K562 (cell line): ENCODE measurements around the gene ZNF384. TPM values are rescaled to one million over a fixed set of nuclear protein-coding genes. Genes with fewer than 3 reads are reported as not detected.

Source experiments
- ARID3B ChIP-seq: fragments of 250-450 bp; sonication (Bioruptor Pico); IDR thresholded peaks from 2 replicates; pipeline ENCODE4 v1.4.0; 2020; ENCODE audit warnings: borderline replicate concordance
- ARNT ChIP-seq, 2 experiments: fragments of 450-650 bp; IDR thresholded peaks; 2 replicates each; pipeline ENCODE4 v1.6.1; 2016; ENCODE audit warnings: mild to moderate bottlenecking in 1 of 2
- BRD4 ChIP-seq: fragments of 200-600 bp; sonication (generic); IDR thresholded peaks from 2 replicates; pipeline ENCODE4 v1.6.1; 2017; ENCODE audit warnings: inconsistent platforms
- CEBPB ChIP-seq: fragments of 450-650 bp; IDR thresholded peaks from 2 replicates; pipeline ENCODE4 v1.6.1; 2016; ENCODE audit warnings: missing genetic modification characterization, missing compliant biosample characterization
- DDX20 ChIP-seq: fragments of 450-650 bp; IDR thresholded peaks from 2 replicates; pipeline ENCODE4 v1.6.1; 2016; ENCODE audit warnings: missing genetic modification characterization, low read depth, mild to moderate bottlenecking, missing compliant biosample characterization, moderate library complexity
- FOXO4 ChIP-seq: fragments of 450-650 bp; formaldehyde crosslinking; IDR thresholded peaks from 2 replicates; pipeline ENCODE4 v1.4.0; 2020; ENCODE audit warnings: mild to moderate bottlenecking, moderate library complexity
- GABPA ChIP-seq: fragments of 200-800 bp; sonication (Bioruptor generic); conservative IDR thresholded peaks from 2 replicates; pipeline ENCODE4 v1.6.1; 2016; ENCODE audit warnings: low read depth, missing genetic modification characterization, missing compliant biosample characterization
- HDAC1 ChIP-seq, 2 experiments: fragments of 450-650 bp; IDR thresholded peaks; 2 replicates each; pipeline ENCODE4 v1.6.1; 2016 to 2017; ENCODE audit warnings: inconsistent platforms in 1 of 2, mild to moderate bottlenecking in 1 of 2, moderate library complexity in 1 of 2
- JUND ChIP-seq, 2 experiments: IDR thresholded peaks; 2 replicates in 1 of 2; 3 replicates in 1 of 2; pipeline ENCODE4 v1.6.1; 2011; ENCODE audit warnings: borderline replicate concordance in 2 of 2, low read depth in 2 of 2, low read length in 2 of 2, improper control_type of control experiment in 1 of 2, missing biosample characterization in 1 of 2, missing genetic modification characterization in 1 of 2, missing genetic modification reagents in 1 of 2
- LARP7 ChIP-seq: fragments of 450-650 bp; IDR thresholded peaks from 2 replicates; pipeline ENCODE4 v1.6.1; 2016
- PHB ChIP-seq: fragments of 250-450 bp; sonication (Bioruptor Pico); IDR thresholded peaks from 2 replicates; pipeline ENCODE4 v1.5.0; 2021
- RBFOX2 ChIP-seq: fragments of 200-400 bp; formaldehyde crosslinking; IDR thresholded peaks from 2 replicates; pipeline ENCODE4 v1.6.1; 2017; ENCODE audit warnings: low read depth, mild to moderate bottlenecking, low read length, moderate library complexity
- SAFB2 ChIP-seq: fragments of 200-400 bp; formaldehyde crosslinking; IDR thresholded peaks from 2 replicates; pipeline ENCODE4 v1.6.1; 2018; ENCODE audit warnings: borderline replicate concordance, low read length, low read depth, moderate library complexity; ENCODE audit not compliant: severe bottlenecking
- SMARCC2 ChIP-seq: fragments of 450-650 bp; IDR thresholded peaks from 2 replicates; pipeline ENCODE4 v1.6.1; 2017; ENCODE audit warnings: antibody characterized with exemption, moderate library complexity, mild to moderate bottlenecking, low read depth
- SP1 ChIP-seq: sonication (generic); formaldehyde crosslinking; IDR thresholded peaks from 2 replicates; pipeline ENCODE4 v1.8.1; 2022; ENCODE audit warnings: mild to moderate bottlenecking, missing genetic modification reagents
- TEAD4 ChIP-seq, 2 experiments: sonication (generic) in 1 of 2; formaldehyde crosslinking in 1 of 2; IDR thresholded peaks; 2 replicates each; pipeline versions ENCODE4 v1.6.1 to v1.8.0; 2012 to 2022; ENCODE audit warnings: borderline replicate concordance in 1 of 2, inconsistent platforms in 1 of 2, low read length in 1 of 2, mild to moderate bottlenecking in 1 of 2, missing genetic modification reagents in 1 of 2
- TSC22D4 ChIP-seq: fragments of 450-650 bp; IDR thresholded peaks from 2 replicates; pipeline ENCODE4 v1.6.1; 2016; ENCODE audit warnings: missing genetic modification characterization, missing biosample characterization, control low read depth
- ZFP91 ChIP-seq: sonication (generic); formaldehyde crosslinking; IDR thresholded peaks from 2 replicates; pipeline ENCODE4 v1.8.0; 2022; ENCODE audit warnings: mild to moderate bottlenecking, missing genetic modification reagents
- ZNF224 ChIP-seq: sonication (generic); formaldehyde crosslinking; IDR thresholded peaks from 2 replicates; pipeline ENCODE4 v1.8.0; 2022; ENCODE audit warnings: mild to moderate bottlenecking, missing genetic modification reagents
- polyA plus RNA-seq, 8 experiments: library from polyadenylated mRNA; depleted of rRNA in 4 of 8; stranded (reverse) in 5 of 8; unstranded in 3 of 8; fragments of >200 nt; fragmentation: Nextera tagmentation in 2 of 8; fragmentation: Illumina TruSeq in 1 of 8; extraction: Ambion mirVana in 2 of 8; extraction: Trizol in 1 of 8; gene quantifications; 2 replicates each; pipeline versions ENCODE4 v1.2.1 to v1.2.3, GENCODE V29; 2011 to 2014; ENCODE audit warnings: inconsistent platforms in 1 of 8, missing spikeins in 1 of 8
- total RNA-seq, 7 experiments: library from RNA; depleted of rRNA in 6 of 7; stranded (reverse); fragments of >200 nt in 6 of 7; fragmentation: Illumina TruSeq in 2 of 7; extraction: Trizol in 2 of 7; gene quantifications; 2 replicates each; pipeline versions ENCODE4 v1.2.1 to v1.2.3, GENCODE V29; 2011 to 2021; ENCODE audit warnings: low replicate concordance in 1 of 7
- TF ChIP-seq, protein P1 (sequence below): IDR thresholded peaks from 2 replicates; pipeline ENCODE4 v1.6.1; 2016; ENCODE audit warnings: missing genetic modification characterization, missing compliant biosample characterization

Gene ZNF384
- total and polyA plus RNA-seq, 9 of the 15 experiments (the other 6 are each of a cell fraction or from before 2014, with no cell fraction given) = 0.36 to 64.8 (median 21.3) TPM

- TF ChIP-seq, protein P1, sequence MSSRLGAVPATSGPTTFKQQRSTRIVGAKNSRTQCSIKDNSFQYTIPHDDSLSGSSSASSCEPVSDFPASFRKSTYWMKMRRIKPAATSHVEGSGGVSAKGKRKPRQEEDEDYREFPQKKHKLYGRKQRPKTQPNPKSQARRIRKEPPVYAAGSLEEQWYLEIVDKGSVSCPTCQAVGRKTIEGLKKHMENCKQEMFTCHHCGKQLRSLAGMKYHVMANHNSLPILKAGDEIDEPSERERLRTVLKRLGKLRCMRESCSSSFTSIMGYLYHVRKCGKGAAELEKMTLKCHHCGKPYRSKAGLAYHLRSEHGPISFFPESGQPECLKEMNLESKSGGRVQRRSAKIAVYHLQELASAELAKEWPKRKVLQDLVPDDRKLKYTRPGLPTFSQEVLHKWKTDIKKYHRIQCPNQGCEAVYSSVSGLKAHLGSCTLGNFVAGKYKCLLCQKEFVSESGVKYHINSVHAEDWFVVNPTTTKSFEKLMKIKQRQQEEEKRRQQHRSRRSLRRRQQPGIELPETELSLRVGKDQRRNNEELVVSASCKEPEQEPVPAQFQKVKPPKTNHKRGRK (tag) = no peak
- TF ChIP-seq RBFOX2 (peak; percentile 71), DDX20 (no peak), TSC22D4 (tag) (no peak), FOXO4 (CRISPR knock-in tag) (no peak), PHB (no peak), ZFP91 (CRISPR knock-in tag) (no peak), ZNF224 (no peak), ARNT (IDR thresholded peaks at IDR 0.05) (0 out of 4 replicates have a peak, but pooled peaks of 1 of the 2 experiments have one; percentile 34), BRD4 (no peak), HDAC1 (IDR thresholded peaks at IDR 0.05) (peak in 1 of 2 experiments; percentile 90; a peak in 2 of 4 replicates), SP1 (CRISPR knock-in tag) (peak; percentile 90), TEAD4 (IDR thresholded peaks at IDR 0.05; ENCODE audit: low read length) (peak; percentile 75), TEAD4 (CRISPR knock-in tag; IDR thresholded peaks at IDR 0.05; ENCODE audit: borderline replicate concordance) (no peak), GABPA (tag) (peak; percentile 99), SMARCC2 (0 out of 2 replicates have a peak, but pooled peaks have one; percentile 11), SAFB2 (no peak), LARP7 (0 out of 2 replicates have a peak, but pooled peaks have one; percentile 8), CEBPB (tag) (peak; percentile 95), ARID3B (CRISPR knock-in tag) (no peak), JUND (IDR thresholded peaks at IDR 0.05; ENCODE audit: borderline replicate concordance, low read depth, low read length) (peak; percentile 94), JUND (tag; IDR thresholded peaks at IDR 0.05; ENCODE audit: borderline replicate concordance, low read depth, low read length) (peak; percentile 91)
Measured at GRCh38 chr12:6662906-6663742, 26.1 kb downstream of the ZNF384 start, which contains the start of gene ING4 (continued).
